HepG2 (cell line): Measurements from ENCODE around the gene CTSZ. TPM values are rescaled to one million over a fixed set of nuclear protein-coding genes. Genes with fewer than 3 reads are reported as not detected.

Source experiments
- RFXAP ChIP-seq: sonication (generic); formaldehyde crosslinking; IDR thresholded peaks from 2 replicates; pipeline ENCODE4 v1.4.0; 2020; ENCODE audit warnings: missing genetic modification reagents, borderline replicate concordance
- SP5 ChIP-seq: IDR thresholded peaks from 2 replicates; pipeline ENCODE4 v1.6.1; 2016; ENCODE audit warnings: low read depth, borderline replicate concordance
- TBX3 ChIP-seq: fragments of 450-650 bp; IDR thresholded peaks from 2 replicates; pipeline ENCODE4 v1.6.1; 2017; ENCODE audit warnings: antibody characterized with exemption, mild to moderate bottlenecking, inconsistent platforms, borderline replicate concordance
- polyA plus RNA-seq, 8 experiments: library from polyadenylated mRNA; depleted of rRNA in 3 of 8; stranded (reverse) in 7 of 8; unstranded in 1 of 8; fragments of >200 nt; fragmentation: Illumina TruSeq in 4 of 8; extraction: Trizol in 4 of 8; gene quantifications; 2 replicates each; pipeline versions ENCODE4 v1.2.1 to v1.2.3, GENCODE V29; 2011 to 2016; ENCODE audit warnings: low read depth in 4 of 8, missing spikeins in 1 of 8, mixed read lengths in 1 of 8; ENCODE audit not compliant: insufficient read depth in 1 of 8
- total RNA-seq, 5 experiments: library from RNA; depleted of rRNA; stranded (reverse); fragments of >200 nt; fragmentation: Illumina TruSeq; extraction: Trizol; gene quantifications; 2 replicates each; pipeline ENCODE4 v1.2.3, GENCODE V29; 2016; ENCODE audit warnings: low read depth in 1 of 5
- TF ChIP-seq, protein P1 (sequence below): sonication (generic); formaldehyde crosslinking; IDR thresholded peaks from 2 replicates; pipeline ENCODE4 v1.4.0; 2020; ENCODE audit warnings: missing genetic modification reagents; ENCODE audit errors: not compliant biosample characterization
- TF ChIP-seq, protein P2 (sequence below): sonication (generic); formaldehyde crosslinking; IDR thresholded peaks from 2 replicates; pipeline ENCODE4 v1.4.0; 2020; ENCODE audit warnings: missing genetic modification reagents
- TF ChIP-seq, protein P3 (sequence below): sonication (generic); formaldehyde crosslinking; IDR thresholded peaks from 2 replicates; pipeline ENCODE4 v1.4.0; 2020; ENCODE audit warnings: missing genetic modification reagents
- TF ChIP-seq, protein P4 (sequence below): sonication (generic); formaldehyde crosslinking; IDR thresholded peaks from 2 replicates; pipeline ENCODE4 v1.5.0; 2020; ENCODE audit warnings: mild to moderate bottlenecking, missing genetic modification reagents
- TF ChIP-seq, protein P5 (sequence below): sonication (generic); formaldehyde crosslinking; IDR thresholded peaks from 2 replicates; pipeline ENCODE4 v1.4.0; 2020; ENCODE audit warnings: missing genetic modification reagents, borderline replicate concordance
- TF ChIP-seq, protein P6 (sequence below): sonication (generic); formaldehyde crosslinking; IDR thresholded peaks from 2 replicates; pipeline ENCODE4 v1.4.0; 2020; ENCODE audit warnings: mild to moderate bottlenecking, missing genetic modification reagents

Gene CTSZ
- total and polyA plus RNA-seq, 2 of the 13 experiments (the other 11 are each of a cell fraction or from before 2014, with no cell fraction given): 0.33 TPM; not detected in 1

DNA sequence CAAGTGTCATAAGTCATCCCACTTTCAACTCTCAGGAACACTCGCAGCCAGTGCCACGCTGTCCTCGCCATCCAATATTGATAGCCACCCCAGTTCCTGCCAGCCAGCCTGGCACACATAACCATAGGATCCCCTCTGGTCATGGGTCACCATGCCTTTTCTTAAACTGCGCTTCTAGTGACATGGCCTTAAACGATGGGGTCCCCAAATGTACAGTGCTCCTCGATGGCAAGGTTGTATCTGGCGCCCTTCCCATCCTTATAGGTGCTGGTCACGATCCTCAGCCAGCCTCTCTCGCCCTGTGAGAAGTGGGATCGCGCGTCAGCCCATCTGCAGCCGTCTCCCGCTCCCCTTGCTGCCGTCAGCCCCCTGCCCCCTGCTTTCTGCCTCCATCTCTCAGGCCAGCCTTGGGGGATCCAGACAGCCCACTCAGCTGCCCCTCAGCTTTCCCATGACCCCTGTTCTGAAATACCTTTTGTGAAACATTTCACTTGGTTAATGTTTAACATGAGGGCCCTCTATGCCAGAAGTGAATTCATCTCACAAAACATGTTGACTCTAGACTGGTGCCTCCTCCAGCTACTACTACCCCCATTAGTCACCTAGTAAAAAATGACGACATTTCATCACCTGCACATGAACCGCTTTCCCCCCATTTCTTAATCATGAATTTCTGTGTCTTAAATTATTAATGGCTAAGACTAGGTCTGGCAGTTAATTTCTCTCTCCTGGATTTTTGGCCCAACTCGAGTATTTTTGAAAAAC is 11.4 kb downstream of the CTSZ start (continued):
- TF ChIP-seq, protein P1, sequence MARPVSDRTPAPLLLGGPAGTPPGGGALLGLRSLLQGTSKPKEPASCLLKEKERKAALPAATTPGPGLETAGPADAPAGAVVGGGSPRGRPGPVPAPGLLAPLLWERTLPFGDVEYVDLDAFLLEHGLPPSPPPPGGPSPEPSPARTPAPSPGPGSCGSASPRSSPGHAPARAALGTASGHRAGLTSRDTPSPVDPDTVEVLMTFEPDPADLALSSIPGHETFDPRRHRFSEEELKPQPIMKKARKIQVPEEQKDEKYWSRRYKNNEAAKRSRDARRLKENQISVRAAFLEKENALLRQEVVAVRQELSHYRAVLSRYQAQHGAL: no peak
- TF ChIP-seq, protein P2, sequence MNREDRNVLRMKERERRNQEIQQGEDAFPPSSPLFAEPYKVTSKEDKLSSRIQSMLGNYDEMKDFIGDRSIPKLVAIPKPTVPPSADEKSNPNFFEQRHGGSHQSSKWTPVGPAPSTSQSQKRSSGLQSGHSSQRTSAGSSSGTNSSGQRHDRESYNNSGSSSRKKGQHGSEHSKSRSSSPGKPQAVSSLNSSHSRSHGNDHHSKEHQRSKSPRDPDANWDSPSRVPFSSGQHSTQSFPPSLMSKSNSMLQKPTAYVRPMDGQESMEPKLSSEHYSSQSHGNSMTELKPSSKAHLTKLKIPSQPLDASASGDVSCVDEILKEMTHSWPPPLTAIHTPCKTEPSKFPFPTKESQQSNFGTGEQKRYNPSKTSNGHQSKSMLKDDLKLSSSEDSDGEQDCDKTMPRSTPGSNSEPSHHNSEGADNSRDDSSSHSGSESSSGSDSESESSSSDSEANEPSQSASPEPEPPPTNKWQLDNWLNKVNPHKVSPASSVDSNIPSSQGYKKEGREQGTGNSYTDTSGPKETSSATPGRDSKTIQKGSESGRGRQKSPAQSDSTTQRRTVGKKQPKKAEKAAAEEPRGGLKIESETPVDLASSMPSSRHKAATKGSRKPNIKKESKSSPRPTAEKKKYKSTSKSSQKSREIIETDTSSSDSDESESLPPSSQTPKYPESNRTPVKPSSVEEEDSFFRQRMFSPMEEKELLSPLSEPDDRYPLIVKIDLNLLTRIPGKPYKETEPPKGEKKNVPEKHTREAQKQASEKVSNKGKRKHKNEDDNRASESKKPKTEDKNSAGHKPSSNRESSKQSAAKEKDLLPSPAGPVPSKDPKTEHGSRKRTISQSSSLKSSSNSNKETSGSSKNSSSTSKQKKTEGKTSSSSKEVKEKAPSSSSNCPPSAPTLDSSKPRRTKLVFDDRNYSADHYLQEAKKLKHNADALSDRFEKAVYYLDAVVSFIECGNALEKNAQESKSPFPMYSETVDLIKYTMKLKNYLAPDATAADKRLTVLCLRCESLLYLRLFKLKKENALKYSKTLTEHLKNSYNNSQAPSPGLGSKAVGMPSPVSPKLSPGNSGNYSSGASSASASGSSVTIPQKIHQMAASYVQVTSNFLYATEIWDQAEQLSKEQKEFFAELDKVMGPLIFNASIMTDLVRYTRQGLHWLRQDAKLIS (CRISPR knock-in tag): no peak
- TF ChIP-seq, protein P3, sequence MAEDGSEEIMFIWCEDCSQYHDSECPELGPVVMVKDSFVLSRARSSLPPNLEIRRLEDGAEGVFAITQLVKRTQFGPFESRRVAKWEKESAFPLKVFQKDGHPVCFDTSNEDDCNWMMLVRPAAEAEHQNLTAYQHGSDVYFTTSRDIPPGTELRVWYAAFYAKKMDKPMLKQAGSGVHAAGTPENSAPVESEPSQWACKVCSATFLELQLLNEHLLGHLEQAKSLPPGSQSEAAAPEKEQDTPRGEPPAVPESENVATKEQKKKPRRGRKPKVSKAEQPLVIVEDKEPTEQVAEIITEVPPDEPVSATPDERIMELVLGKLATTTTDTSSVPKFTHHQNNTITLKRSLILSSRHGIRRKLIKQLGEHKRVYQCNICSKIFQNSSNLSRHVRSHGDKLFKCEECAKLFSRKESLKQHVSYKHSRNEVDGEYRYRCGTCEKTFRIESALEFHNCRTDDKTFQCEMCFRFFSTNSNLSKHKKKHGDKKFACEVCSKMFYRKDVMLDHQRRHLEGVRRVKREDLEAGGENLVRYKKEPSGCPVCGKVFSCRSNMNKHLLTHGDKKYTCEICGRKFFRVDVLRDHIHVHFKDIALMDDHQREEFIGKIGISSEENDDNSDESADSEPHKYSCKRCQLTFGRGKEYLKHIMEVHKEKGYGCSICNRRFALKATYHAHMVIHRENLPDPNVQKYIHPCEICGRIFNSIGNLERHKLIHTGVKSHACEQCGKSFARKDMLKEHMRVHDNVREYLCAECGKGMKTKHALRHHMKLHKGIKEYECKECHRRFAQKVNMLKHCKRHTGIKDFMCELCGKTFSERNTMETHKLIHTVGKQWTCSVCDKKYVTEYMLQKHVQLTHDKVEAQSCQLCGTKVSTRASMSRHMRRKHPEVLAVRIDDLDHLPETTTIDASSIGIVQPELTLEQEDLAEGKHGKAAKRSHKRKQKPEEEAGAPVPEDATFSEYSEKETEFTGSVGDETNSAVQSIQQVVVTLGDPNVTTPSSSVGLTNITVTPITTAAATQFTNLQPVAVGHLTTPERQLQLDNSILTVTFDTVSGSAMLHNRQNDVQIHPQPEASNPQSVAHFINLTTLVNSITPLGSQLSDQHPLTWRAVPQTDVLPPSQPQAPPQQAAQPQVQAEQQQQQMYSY (CRISPR knock-in tag): no peak
- TF ChIP-seq, protein P4, sequence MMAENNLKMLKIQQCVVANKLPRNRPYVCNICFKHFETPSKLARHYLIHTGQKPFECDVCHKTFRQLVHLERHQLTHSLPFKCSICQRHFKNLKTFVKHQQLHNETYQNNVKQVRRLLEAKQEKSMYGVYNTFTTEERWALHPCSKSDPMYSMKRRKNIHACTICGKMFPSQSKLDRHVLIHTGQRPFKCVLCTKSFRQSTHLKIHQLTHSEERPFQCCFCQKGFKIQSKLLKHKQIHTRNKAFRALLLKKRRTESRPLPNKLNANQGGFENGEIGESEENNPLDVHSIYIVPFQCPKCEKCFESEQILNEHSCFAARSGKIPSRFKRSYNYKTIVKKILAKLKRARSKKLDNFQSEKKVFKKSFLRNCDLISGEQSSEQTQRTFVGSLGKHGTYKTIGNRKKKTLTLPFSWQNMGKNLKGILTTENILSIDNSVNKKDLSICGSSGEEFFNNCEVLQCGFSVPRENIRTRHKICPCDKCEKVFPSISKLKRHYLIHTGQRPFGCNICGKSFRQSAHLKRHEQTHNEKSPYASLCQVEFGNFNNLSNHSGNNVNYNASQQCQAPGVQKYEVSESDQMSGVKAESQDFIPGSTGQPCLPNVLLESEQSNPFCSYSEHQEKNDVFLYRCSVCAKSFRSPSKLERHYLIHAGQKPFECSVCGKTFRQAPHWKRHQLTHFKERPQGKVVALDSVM (CRISPR knock-in tag): no peak
- TF ChIP-seq, protein P5, sequence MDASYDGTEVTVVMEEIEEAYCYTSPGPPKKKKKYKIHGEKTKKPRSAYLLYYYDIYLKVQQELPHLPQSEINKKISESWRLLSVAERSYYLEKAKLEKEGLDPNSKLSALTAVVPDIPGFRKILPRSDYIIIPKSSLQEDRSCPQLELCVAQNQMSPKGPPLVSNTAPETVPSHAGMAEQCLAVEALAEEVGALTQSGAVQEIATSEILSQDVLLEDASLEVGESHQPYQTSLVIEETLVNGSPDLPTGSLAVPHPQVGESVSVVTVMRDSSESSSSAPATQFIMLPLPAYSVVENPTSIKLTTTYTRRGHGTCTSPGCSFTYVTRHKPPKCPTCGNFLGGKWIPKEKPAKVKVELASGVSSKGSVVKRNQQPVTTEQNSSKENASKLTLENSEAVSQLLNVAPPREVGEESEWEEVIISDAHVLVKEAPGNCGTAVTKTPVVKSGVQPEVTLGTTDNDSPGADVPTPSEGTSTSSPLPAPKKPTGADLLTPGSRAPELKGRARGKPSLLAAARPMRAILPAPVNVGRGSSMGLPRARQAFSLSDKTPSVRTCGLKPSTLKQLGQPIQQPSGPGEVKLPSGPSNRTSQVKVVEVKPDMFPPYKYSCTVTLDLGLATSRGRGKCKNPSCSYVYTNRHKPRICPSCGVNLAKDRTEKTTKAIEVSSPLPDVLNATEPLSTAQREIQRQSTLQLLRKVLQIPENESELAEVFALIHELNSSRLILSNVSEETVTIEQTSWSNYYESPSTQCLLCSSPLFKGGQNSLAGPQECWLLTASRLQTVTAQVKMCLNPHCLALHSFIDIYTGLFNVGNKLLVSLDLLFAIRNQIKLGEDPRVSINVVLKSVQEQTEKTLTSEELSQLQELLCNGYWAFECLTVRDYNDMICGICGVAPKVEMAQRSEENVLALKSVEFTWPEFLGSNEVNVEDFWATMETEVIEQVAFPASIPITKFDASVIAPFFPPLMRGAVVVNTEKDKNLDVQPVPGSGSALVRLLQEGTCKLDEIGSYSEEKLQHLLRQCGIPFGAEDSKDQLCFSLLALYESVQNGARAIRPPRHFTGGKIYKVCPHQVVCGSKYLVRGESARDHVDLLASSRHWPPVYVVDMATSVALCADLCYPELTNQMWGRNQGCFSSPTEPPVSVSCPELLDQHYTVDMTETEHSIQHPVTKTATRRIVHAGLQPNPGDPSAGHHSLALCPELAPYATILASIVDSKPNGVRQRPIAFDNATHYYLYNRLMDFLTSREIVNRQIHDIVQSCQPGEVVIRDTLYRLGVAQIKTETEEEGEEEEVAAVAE (CRISPR knock-in tag): no peak
- TF ChIP-seq SP5: no peak
- no peak for TF ChIP-seq RFXAP (CRISPR knock-in tag)
- TF ChIP-seq TBX3: no peak
- TF ChIP-seq, protein P6, sequence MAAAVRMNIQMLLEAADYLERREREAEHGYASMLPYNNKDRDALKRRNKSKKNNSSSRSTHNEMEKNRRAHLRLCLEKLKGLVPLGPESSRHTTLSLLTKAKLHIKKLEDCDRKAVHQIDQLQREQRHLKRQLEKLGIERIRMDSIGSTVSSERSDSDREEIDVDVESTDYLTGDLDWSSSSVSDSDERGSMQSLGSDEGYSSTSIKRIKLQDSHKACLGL (CRISPR knock-in tag): no peak
